ENCODE measurements around the gene WRNIP1. TPM values are rescaled to one million over a fixed set of nuclear protein-coding genes. Genes with fewer than 3 reads are reported as not detected.

WRNIP1 gene
- total and polyA plus RNA-seq, 11 donors: 32.1 to 64.1 (median 34.7) TPM

DNA sequence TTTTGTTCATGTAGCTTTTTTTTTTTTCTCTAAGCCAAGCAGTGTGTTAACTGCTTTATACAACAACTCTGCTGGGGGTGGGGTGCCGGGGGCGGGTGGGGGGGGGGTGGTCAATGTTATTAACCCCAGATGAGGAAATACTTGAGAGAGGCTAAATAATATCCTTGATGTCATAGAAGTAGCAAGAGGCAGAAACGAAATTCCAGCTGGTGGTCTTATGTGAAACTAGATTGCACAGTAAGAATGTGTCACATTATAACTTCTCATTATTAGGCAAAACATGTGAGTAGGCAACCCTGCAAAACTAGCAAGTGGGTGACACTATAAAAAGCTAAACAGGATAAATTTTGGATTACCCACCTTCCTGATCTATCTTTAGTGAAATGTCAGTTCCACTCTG, 27.3 kb upstream of the WRNIP1 start:
- H3K4me3 ChIP-seq: no peak overlapping the region
- no peak for ATAC-seq
- DNase-seq: no peak
- no peaks in the 10 kb centered on the region for H3K27me3 ChIP-seq
- intact Hi-C loops (cut with DNase I): loop anchor here in 1 of 10 donors (1.0 kb wide), 1 partner anchor 11 kb away; no protein-coding TSS in a partner anchor
- H3K36me3 ChIP-seq: no peaks in the 10 kb centered on the region
- TF ChIP-seq, protein P1, sequence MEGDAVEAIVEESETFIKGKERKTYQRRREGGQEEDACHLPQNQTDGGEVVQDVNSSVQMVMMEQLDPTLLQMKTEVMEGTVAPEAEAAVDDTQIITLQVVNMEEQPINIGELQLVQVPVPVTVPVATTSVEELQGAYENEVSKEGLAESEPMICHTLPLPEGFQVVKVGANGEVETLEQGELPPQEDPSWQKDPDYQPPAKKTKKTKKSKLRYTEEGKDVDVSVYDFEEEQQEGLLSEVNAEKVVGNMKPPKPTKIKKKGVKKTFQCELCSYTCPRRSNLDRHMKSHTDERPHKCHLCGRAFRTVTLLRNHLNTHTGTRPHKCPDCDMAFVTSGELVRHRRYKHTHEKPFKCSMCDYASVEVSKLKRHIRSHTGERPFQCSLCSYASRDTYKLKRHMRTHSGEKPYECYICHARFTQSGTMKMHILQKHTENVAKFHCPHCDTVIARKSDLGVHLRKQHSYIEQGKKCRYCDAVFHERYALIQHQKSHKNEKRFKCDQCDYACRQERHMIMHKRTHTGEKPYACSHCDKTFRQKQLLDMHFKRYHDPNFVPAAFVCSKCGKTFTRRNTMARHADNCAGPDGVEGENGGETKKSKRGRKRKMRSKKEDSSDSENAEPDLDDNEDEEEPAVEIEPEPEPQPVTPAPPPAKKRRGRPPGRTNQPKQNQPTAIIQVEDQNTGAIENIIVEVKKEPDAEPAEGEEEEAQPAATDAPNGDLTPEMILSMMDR (IDR thresholded peaks at IDR 0.05): no peak
- TF ChIP-seq POLR2A (IDR thresholded peaks at IDR 0.05): no peak
- 44 to 65% (median 54%) methylated on average over 3 of the region's 3 CpGs for WGBS, 4 donors
- no peaks in the 10 kb centered on the region for H3K9me3 ChIP-seq
- H3K27ac ChIP-seq: no peak overlapping the region
- H3K4me1 ChIP-seq: peaks cover 0 to 44% (median 18%) of the 10 kb centered on the region in 12 donors

DNA sequence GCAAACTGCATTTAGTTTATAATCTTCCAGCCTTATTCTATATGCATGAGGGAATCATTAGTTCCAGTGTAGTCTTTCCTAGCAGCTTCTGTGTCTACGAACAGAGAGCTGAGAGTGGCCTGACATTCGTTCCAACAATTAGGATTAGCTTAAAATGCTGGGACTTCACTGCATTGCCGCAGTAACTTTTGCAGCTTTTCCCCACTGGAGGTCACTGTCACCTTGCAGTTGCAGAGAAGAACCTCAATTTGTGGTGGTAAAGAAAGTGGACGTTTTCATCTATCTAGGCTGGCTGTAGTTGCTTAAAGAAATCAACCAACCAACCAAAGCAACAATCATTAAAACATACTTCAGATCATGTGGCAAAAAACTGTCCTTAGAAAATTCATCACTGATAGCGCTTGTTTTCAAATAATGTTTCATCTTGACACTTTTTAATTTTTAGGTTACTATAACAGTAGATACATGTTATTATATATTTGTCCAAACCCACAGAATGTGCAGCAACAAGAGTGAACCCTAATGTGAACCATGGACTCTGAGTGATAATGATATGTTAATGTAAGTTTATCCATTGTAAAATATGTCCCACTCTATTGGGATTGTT, 26.7 kb upstream of the WRNIP1 start:
- intact Hi-C loops (cut with DNase I): loop anchor here in 1 of 10 donors (1.0 kb wide), 1 partner anchor 11 kb away; no protein-coding TSS in a partner anchor
- WGBS, 4 donors: 23 to 27% (median 26%) methylated on average over 5 of the region's 5 CpGs
- TF ChIP-seq, protein P1 (IDR thresholded peaks at IDR 0.05): peak; percentile 36 to 77 (median 64)
- TF ChIP-seq POLR2A (IDR thresholded peaks at IDR 0.05): no peak
- peak in 2 of 4 donors; percentile 18 to 31 for ATAC-seq
- H3K9me3 ChIP-seq: no peaks in the 10 kb centered on the region
- H3K4me1 ChIP-seq: peaks cover 0 to 38% (median 13%) of the 10 kb centered on the region in 12 donors
- no peak overlapping the region for H3K4me3 ChIP-seq
- peak overlapping the region in 3 of 12 donors; percentile 1 to 26 (median 4) for H3K27ac ChIP-seq
- no peaks in the 10 kb centered on the region for H3K36me3 ChIP-seq
- DNase-seq: peak in 2 of 5 donors; percentile 29 to 48
- H3K27me3 ChIP-seq: no peaks in the 10 kb centered on the region

DNA sequence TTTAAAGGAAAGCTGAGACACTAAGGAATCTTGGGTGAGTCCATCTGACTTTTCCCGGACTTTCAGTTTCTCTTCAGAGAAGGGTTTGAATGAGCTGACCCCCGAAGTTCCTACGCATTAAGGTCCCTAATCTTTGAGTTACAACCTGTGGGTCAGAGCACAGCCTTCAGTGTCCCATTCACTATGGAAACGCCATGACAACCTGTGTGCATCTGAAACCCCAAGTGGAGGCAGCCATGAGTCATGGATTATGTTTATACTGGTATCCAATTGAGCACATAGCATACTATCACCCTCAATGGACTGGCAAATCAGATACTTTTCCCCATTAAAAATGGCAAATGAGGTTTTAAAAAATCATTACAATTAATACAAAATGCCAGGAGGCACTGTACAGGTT, 25.9 kb upstream of the WRNIP1 start:
- Histone ChIP-seq H3K4me1 (peaks cover 0 to 29% (median 6%) of the 10 kb centered on the region in 12 donors), H3K27me3 (no peaks in the 10 kb centered on the region), H3K9me3 (no peaks in the 10 kb centered on the region), H3K36me3 (no peaks in the 10 kb centered on the region), H3K27ac (peak overlapping the region in 5 of 12 donors; percentile 18 to 47 (median 26)), H3K4me3 (no peak overlapping the region)
- DNase-seq: no peak
- ATAC-seq: no peak
- WGBS, 4 donors: 90 to 93% (median 91%) methylated on average over 4 of the region's 4 CpGs
- TF ChIP-seq, protein P1 (IDR thresholded peaks at IDR 0.05): no peak
- TF ChIP-seq POLR2A (IDR thresholded peaks at IDR 0.05): no peak
- intact Hi-C loops (cut with DNase I): no loop called here

DNA sequence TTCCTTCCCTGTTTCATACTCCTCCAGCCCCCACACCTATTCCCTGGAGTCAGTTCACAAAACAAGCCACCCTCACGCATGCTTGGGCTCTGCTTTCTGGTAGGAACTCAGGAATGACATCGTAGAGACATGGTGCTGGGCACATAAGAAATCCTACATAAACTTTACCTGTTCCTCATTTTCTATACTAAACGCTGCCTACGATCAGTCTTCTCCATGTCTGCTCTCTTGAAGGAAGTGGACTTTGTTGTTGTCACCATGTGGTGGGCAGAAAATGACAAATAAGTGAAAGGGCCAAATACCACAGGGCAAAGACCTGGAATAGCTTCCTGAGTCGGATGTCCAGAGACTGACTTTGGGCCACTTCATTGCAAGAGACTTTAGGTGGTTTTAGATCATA, 24.6 kb upstream of the WRNIP1 start:
- H3K27me3 ChIP-seq: no peaks in the 10 kb centered on the region
- intact Hi-C loops (cut with DNase I): no loop called here
- ATAC-seq (no peak), DNase-seq (no peak)
- H3K4me3 ChIP-seq: no peak overlapping the region
- H3K4me1 ChIP-seq: peaks cover 0 to 26% (median 0%) of the 10 kb centered on the region in 12 donors
- 75 to 84% (median 82%) methylated on average over 5 of the region's 5 CpGs for WGBS, 4 donors
- no peaks in the 10 kb centered on the region for H3K9me3 ChIP-seq
- no peaks in the 10 kb centered on the region for H3K36me3 ChIP-seq
- peak overlapping the region in 7 of 12 donors; percentile 11 to 47 (median 34) for H3K27ac ChIP-seq
- no peak for TF ChIP-seq POLR2A (IDR thresholded peaks at IDR 0.05)
- TF ChIP-seq, protein P1 (IDR thresholded peaks at IDR 0.05): no peak
